Measurements from ENCODE around the gene LRPPRC. TPM values are rescaled to one million over a fixed set of nuclear protein-coding genes. Genes with fewer than 3 reads are reported as not detected.
"Not testable (repeated sequence)": the region's sequence is repeated elsewhere in the genome, so short reads cannot be mapped to it uniquely, and the experiment has no call there.

LRPPRC gene
- total and polyA plus RNA-seq, 9 of the 15 experiments (the other 6 are each of a cell fraction or from before 2014, with no cell fraction given), result 41.5 to 214 (median 138) TPM

- no peak for TF ChIP-seq ZNF282 (CRISPR knock-in tag; IDR thresholded peaks at IDR 0.05)
- no peak for TF ChIP-seq ZNF324 (CRISPR knock-in tag; IDR thresholded peaks at IDR 0.05)
- no peak for TF ChIP-seq ZNF436 (CRISPR knock-in tag; IDR thresholded peaks at IDR 0.05)
- no peak for TF ChIP-seq ZNF764 (CRISPR knock-in tag; IDR thresholded peaks at IDR 0.05; ENCODE audit: low read depth)
- no peak for TF ChIP-seq TCF3 (CRISPR knock-in tag; IDR thresholded peaks at IDR 0.05)
- TF ChIP-seq ZNF197 (CRISPR knock-in tag; IDR thresholded peaks at IDR 0.05; ENCODE audit: low read depth), result no peak
- no peak for TF ChIP-seq FOXA3 (CRISPR knock-in tag; conservative IDR thresholded peaks at IDR 0.05 in 1 of 2, IDR thresholded peaks at IDR 0.05 in 1 of 2)
These were observed 19.4 kb upstream of the LRPPRC start (continued) for GRCh38 chr2:44015239-44015638.

GRCh38 chr2:44013205-44013604 lies 17.4 kb upstream of the LRPPRC start:
- in situ Hi-C loops (cut with MboI); H3K9me3 ChIP-seq (replicated peaks; ENCODE audit: control insufficient read depth, insufficient read depth, low read depth, low read length); H3K9me1 ChIP-seq (ENCODE audit: control insufficient read depth, insufficient read depth, low read length); H3K27ac ChIP-seq (ENCODE audit: extremely low read depth, low read depth, low read length); H3K4me2 ChIP-seq (ENCODE audit: insufficient read depth, low read length); H3K79me2 ChIP-seq (ENCODE audit: control insufficient read depth, insufficient read depth, low read length); intact Hi-C loops (cut with micrococcal nuclease); H4K20me1 ChIP-seq (replicated peaks; ENCODE audit: control insufficient read depth, insufficient read depth, low read length); H3K4me1 ChIP-seq (replicated peaks in 1 of 2; ENCODE audit: control insufficient read depth in 2 of 2, insufficient read depth in 2 of 2, low read length in 2 of 2); H3K4me3 ChIP-seq; ATAC-seq; H3K36me3 ChIP-seq (ENCODE audit: control insufficient read depth, insufficient read depth, low read length); H2AFZ ChIP-seq (ENCODE audit: low read depth, low read length); H3K9ac ChIP-seq (ENCODE audit: insufficient read depth in 1 of 2, low read depth in 2 of 2, low read length in 2 of 2); FAIRE-seq; BruUV-seq (replicated peaks); CTCF ChIA-PET (ENCODE audit: low intra/inter-chr PET ratio); DNase-seq (ENCODE audit: extremely low read depth in 1 of 4, low spot score in 3 of 4): not testable (repeated sequence)
- H3K27me3 ChIP-seq (ENCODE audit: control insufficient read depth in 2 of 2, insufficient read depth in 2 of 2, low read length in 2 of 2), result peaks cover 9 to 17% of the 10 kb centered on the region in 2 experiments; a peak in 4 of 5 replicates
- POLR2A ChIA-PET, result interaction anchor here (0.7 kb wide), 1 partner anchor 71 kb away, joined by 3 read pairs; no protein-coding TSS in a partner anchor
- WGBS (ENCODE audit: insufficient coverage, low coverage, missing lambda C conversion rate), result 0% methylated on average over 3 of the region's 3 CpGs

Measured in K562 (cell line).